Measurements from ENCODE around the gene ACSF2.
"Not testable (repeated sequence)": the region's sequence is repeated elsewhere in the genome, so short reads cannot be mapped to it uniquely, and the experiment has no call there.

The ACSF2 gene, protein sequence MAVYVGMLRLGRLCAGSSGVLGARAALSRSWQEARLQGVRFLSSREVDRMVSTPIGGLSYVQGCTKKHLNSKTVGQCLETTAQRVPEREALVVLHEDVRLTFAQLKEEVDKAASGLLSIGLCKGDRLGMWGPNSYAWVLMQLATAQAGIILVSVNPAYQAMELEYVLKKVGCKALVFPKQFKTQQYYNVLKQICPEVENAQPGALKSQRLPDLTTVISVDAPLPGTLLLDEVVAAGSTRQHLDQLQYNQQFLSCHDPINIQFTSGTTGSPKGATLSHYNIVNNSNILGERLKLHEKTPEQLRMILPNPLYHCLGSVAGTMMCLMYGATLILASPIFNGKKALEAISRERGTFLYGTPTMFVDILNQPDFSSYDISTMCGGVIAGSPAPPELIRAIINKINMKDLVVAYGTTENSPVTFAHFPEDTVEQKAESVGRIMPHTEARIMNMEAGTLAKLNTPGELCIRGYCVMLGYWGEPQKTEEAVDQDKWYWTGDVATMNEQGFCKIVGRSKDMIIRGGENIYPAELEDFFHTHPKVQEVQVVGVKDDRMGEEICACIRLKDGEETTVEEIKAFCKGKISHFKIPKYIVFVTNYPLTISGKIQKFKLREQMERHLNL

GRCh38 chr17:50425682-50426471 lies at the start of gene ACSF2:
TSS of gene ACSF2 (plus strand) at chr17:50426218. CDS start at chr17:50426262, 44 bp downstream.
- no peak for FAIRE-seq
- peak; percentile 74 for DNase-seq (ENCODE audit: insufficient read length, low spot score)

GRCh38 chr17:50379351-50380132 lies 46.5 kb upstream of the ACSF2 start:
- DNase-seq (ENCODE audit: insufficient read length, low spot score) (no peak), FAIRE-seq (no peak)

DNA sequence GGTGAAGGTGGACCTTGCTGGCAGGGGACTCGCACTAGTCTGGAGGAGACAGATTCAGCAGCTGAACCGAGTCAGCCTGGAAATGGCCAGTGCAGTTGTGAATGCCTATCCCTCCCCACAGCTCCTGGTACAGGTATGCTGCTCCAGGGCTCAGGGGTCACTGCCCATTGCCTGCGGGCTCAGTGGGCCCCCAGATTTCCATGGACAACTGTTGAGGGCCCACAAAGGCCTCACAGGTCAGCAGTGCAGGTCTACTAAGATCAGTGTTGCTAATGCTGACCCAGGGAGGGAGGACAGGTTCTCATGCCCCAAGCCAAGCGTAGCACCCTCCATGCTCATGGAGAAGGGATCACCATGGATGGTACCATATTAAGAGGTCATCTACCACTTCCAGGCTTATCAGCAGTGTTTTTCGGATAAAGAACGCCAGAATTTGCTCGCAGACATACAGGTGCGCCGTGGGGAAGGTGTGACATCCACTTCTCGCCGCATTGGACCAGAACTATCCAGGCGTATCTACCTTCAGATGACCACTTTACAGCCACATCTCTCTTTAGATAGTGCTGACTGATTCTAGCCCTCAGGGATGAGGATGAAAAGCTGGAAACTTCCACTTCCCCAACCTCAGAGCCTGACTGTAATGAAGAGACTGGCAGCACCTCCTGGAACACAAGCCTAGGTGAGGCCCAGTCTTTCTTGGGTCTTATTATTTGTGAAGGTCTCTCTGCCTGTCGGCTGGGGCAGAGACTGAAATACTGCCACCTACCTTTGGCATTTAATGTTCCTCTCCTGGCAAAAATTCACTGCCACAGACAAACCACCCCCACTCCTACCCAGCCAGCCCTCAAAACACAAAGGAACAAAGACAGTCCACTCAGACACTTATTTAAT lies 45.4 kb upstream of the ACSF2 start:
- no peak for FAIRE-seq

DNA sequence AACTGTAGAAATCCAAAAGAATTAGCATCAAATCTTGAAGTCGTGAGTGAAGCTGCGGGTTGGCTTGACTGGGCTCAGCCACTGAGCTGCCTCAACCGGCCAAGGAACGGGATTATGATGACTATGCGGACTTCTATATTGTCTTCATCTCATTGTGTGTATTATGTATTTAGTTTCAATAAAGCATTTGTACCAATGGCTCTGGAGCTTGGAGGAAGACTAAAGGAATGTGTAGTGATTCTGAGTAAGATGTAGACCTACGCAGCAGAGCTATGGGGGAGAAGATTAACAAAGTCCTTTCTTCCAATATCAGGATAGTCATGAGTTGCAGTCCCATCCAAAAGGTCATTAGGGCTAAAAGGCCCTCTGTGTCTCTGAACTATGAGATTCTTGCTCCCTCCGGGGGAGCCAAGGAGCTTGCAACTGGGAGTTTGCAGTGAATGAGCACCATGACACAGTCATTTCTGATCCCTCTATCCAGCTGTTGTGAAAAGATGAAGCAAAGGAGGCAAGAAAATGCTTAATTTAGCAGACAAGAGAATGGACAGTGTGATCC lies 44.7 kb upstream of the ACSF2 start:
- DNase-seq (ENCODE audit: insufficient read length, low spot score) (no peak), FAIRE-seq (no peak)

More for the DNA sequence above, 45.4 kb upstream of the ACSF2 start:
- DNase-seq (ENCODE audit: insufficient read length, low spot score), result no peak

DNA sequence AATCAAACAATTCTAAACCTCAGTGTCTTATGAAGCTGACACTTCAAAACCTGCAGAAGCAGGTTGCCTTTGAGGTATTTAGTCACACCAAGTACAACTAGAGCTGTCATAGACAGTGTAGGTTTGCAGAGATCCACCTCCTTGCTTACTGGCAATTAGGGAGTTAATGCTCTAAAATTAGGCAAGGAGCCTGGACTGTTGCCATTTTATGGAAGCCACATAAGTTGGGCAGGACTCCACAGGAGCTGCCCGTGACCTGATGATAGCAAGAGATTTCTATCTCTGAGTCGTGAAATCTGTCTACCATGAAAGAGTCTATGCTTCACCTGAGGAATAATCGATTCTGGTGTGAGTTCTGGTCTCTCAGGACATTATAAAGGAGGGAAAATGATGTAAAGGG lies 44.1 kb upstream of the ACSF2 start:
- no peak for DNase-seq (ENCODE audit: insufficient read length, low spot score)
- FAIRE-seq, result no peak

GRCh38 chr17:50382931-50383330 lies 43.1 kb upstream of the ACSF2 start:
- FAIRE-seq (no peak), DNase-seq (ENCODE audit: insufficient read length, low spot score) (no peak)

DNA sequence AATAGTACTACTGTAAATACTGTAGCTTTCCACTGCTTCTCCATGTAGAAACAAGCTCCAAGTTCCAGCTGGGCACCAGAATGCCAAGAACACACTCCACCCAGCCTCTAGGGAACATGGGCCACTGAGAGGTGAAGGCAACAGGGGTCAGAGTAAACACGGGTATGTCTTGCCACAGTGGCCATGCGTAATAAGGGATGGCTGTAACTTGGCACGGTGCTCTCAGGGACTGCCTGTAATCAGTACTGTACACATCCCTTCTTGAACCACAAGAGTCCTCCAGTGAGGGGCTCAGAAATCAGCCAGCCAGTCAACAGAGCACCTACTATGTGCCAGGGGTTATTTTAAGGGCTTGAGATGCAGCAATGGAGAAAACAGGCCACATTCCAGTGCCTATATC lies 39.5 kb upstream of the ACSF2 start:
- DNase-seq (ENCODE audit: insufficient read length, low spot score) (no peak), FAIRE-seq (no peak)

DNA sequence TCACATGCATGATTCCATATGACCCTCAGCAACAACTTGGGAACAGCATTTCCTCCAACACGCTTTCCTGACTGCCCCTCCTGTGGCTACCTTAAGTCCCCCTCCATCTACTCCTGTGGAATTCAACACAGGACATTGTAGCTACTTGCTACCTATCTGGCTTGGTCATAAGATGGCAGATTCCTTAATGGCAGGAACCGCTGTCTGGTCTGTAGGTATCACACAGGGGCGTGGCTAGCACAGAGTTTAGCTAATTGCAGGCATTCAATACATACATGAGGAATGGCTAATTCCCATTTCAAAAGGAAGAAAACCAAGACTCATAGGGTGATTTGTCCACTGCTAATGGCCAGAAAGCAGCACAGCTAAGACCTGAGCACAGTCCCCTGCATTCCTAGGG lies 37.3 kb upstream of the ACSF2 start:
- no peak for DNase-seq (ENCODE audit: insufficient read length, low spot score)
- FAIRE-seq, result no peak

DNA sequence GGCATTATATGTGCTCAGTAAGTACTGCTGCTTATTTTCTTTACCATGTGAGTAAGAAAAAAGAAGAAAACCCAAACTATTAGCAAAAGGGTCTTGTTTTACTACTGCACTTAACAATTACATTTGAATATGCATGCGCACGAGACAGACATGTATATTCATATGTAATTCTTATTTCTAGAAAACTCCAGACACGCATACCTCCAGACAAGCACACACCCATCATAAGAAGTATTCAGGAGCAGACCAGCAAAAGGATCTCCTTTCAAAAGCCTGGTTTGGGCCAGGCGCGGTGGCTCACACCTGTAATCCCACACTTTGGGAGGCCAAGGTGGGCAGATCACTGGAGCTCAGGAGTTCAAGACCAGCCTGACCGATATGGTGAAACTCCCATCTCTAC lies 36.5 kb upstream of the ACSF2 start:
- DNase-seq (ENCODE audit: insufficient read length, low spot score), result no peak
- FAIRE-seq, result no peak

DNA sequence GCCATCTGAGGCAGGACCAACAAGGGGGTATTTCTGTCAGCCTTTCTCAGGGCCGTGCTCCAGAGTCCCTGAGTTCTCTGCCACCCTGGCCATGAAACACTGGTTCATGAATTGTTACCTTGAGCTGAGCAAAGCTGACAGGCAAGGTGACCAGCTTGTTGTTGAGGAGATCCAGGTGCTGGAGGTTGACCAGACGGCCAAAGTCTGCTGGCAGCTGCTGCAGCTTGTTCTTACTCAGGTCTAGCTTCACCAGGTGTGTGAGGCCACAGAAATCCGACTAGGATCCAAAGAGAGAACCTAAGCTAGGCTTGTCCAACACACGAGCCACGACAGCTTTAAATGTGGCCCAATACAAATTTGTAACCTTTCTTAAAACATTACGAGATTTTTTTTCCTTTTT lies 33.4 kb upstream of the ACSF2 start:
- FAIRE-seq (no peak), DNase-seq (ENCODE audit: insufficient read length, low spot score) (no peak)

DNA sequence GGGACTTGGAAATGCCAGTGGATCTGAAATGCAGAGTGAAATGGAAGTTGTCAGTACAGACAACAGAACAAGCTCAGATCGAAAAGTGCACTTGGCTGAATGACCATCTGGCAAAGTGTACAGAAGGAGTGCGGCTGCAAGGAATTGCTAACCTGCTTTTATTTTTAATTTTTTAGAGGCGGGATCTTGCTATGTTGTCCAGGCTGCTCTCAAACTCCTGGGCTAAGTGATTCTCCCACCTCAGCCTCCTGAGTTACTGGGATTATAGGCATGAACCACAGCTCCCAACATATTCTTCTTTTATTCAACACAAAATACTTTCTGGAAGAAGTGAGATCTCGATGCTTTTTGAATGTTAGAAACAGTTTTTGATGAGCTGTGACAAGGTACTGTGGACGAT lies 32.3 kb upstream of the ACSF2 start:
- FAIRE-seq, result no peak
- DNase-seq (ENCODE audit: insufficient read length, low spot score), result no peak

GRCh38 chr17:50394711-50395110 lies 31.3 kb upstream of the ACSF2 start:
- no peak for FAIRE-seq
- DNase-seq (ENCODE audit: insufficient read length, low spot score), result no peak

DNA sequence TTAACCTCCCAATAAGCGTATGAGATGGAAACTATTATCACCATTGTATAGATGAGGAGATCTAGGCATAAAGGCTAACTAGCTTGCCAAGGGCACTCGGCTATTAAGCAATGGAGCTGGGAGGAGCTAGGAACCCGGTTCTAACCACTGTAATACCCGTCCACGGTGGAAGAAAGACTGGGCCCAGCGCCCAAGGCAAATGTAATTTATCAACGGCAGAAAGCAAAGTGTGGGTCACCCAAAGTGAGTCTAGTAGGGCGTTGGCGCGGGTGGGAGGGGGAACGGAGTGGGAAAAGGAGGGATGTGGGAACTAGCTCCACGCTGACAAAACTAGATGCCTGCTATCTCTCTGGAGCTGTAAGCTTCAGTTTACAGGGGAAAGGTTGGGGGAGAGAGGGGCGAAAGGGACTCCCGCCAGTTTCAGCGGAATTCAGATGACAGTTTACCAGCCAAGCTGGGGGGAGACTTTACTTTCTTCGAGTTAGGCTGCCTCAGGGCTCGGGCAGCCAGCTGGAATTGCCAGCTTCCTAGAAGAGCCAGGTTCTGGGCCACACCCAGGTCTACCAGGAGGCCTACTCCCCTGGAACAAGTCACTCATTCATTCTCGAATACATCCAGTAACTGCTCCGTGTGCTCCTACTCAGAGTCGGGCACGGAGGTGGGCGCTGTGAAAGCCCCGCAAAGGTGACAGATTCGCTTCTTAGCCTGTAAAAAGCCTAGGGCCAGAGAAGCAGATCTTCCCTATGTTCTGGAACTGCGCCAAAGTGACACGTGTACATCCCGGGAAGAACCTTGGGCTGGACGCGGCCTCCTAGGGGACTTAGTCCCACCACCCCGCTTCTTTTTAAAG lies 29.5 kb upstream of the ACSF2 start:
- FAIRE-seq (no peak), DNase-seq (ENCODE audit: insufficient read length, low spot score) (no peak)

- FAIRE-seq (peak; percentile 87), DNase-seq (ENCODE audit: insufficient read length, low spot score) (peak; percentile 87)
These were observed 28.7 kb upstream of the ACSF2 start, which contains the start of gene LRRC59 for GRCh38 chr17:50397111-50397918. TSS of gene LRRC59 (minus strand) at chr17:50397523. CDS start at chr17:50397317, 206 bp downstream.

- no peak for FAIRE-seq
These were observed 28.1 kb upstream of the ACSF2 start for GRCh38 chr17:50397919-50398285.

GRCh38 chr17:50398672-50399071 lies 27.3 kb upstream of the ACSF2 start:
- DNase-seq (ENCODE audit: insufficient read length, low spot score); FAIRE-seq: not testable (repeated sequence)

More at GRCh38 chr17:50397919-50398285, 28.1 kb upstream of the ACSF2 start:
- no peak for DNase-seq (ENCODE audit: insufficient read length, low spot score)

DNA sequence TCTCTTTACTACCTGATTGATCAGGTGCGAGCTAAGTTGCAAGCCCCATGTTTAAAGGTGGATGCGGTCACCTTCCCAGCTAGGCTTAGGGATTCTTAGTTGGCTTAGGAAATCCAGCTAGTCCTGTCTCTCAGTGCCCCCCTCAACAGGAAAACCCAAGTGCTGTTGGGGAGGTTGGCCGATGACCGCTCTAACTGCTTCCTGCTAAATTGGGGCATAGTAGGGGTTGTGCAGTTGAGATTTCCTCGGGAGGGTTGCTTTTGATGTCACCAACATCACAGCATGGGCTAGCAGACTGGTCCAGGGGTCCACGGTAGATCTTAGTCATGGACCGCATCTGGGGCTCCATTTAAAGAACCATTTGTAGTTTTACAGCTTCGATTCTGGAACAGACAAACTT lies 26.4 kb upstream of the ACSF2 start:
- not testable (repeated sequence) for FAIRE-seq; DNase-seq (ENCODE audit: insufficient read length, low spot score)

Data from GM19239 (cell line).